ENCODE data around the gene SLBP.
A peak's percentile ranks its signal among the peaks of the same experiment; 100 is the strongest.

Gene SLBP

DNA sequence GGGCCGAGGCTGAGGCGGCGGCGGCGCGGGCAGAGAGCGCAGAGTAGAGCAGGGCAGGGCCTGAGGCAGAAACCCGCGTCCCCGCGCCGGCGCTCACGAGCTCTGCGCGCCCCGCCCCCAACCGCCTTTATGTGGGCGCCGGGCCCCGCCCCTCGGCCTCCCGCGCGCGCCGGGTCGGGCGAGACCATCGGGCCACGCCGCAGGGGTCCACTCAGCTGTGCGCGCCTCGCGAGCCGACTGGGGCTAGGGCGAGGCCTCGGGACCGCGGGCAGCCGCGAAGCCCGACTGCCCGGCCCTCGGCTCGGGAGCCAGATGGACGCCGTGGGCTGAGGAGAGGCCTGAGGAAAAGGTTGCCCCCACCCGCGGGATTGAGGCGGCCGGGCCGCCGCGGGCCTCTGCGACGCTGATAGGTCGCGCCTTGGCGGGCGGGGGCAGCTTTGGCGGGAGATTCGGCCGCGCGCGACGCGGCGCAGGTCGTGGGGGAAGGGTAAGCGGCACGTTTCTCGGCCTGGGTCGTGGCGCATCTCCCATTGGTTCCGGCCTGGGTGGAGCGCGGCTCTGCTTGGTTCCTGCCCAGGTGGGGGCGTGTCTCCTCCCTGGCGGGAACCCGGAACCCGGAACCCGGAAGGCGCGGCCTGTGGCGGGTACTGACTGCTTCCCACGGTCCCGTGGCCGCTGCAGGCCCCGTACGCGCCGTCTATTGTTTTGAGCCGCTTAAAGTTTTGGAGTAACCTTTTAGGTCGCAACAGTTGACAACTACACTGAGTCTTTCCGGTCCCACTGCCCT lies at the start of gene SLBP:
SLBP (minus strand) TSS at position 104 of the 787 bp plus-strand sequence. CDS start 131 bp downstream, outside the sequence.
- DNase-seq, result peak; percentile 98

DNA sequence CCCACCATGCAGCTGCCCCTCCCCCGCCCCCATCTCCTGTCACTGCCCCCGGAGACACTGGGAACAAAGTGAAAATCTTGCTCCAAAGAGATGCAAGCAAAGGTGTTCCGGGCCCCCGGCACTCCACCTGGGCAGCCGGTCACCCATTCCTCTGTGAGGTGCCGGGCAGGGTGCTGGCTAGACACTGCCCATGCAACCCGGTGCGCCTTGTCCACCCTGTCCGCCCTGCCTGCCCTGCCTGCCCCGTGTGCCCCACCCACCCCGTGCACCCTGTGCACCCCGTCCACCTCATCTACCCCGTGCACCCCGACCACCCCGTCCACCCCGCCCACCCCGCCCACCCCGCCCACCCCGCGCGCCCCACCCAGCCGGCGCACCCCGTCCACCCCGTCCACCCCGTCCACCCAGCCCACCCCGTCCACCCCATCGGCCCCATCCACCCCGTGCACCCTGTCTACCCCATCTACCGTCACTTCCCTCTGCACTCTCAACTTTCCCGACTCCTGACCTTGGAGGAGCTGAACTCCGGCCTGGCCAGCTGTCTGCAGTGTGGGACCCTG lies 49.1 kb upstream of the SLBP start:
- DNase-seq, result no peak

DNA sequence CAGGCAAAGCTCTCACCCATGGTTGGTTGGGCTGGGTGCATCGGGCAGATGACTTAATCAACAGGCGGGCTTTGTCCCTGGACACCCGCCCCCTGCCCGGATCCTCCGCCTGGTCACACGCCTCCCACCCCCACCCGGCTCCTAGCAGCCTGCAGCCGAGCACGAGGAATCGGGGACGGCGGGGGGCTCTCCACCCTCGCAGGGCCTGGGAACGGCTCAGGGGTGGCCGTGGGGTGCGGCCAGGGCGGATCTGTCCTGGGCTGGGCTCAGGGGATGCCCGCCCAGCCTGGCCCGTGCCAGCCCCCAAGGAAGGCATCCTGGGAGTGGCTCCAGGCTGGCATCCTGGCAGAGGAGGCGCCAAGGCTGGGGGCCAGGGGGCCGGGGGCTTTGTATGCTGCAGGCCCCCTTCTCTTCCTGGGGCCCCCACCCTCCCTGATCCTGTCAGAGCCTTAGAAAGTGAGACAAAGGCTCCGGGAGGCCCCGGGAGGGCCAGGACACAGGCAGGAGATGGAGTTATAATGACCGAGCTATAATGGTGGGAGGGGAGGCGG lies 48.5 kb upstream of the SLBP start:
- DNase-seq, result no peak

DNA sequence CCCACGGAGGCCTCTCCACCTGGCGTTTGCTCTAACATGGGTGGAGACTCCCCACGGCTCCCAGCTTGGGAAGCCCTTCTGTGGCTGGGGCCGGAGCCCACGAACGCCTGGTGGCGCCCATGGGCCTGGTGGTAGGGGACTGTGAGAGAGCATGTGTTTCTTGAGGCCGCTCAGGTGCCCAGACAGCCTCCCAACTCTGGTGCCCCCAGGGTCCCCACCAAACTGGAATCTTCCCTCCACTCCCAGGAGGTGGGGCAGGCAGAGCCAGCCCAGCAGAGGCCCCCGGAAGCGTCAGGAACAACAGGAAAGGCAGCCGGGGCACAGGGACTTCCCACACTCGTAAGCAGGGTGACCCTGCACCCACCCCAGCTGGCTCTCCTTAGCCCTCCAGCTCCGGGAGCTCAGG lies 47.7 kb upstream of the SLBP start:
- DNase-seq, result no peak

DNA sequence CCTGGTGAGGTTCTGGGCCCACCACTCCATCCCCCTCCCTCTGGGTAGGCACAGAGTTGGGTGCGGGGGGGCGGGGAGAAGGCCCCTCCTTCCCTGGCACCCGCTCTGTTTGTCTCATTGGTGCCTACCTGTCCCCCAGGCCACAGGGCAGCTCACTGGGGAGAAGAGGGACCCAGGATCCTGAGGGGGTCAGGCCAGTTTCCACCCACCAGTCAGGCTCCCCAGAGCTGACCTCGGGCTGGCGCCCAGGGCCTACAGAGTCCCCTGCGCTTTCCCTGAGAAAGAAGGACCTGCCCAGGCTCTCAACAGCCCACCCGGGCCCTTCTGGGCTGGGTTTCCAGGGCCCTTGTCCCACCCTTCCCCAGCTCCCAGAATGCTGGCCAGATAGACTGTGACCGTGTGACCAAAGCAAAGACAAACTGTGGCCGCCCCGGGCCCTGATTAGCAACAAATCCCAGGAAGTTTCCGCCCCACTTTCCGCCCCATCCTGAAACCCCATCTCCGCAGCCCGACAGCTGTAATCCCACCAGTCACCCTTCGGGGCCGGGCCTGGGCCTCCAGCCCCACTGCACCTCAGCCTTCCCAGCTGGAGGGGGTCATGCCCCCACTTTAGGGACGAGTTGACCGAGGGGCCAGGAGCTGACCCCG lies 47.2 kb upstream of the SLBP start:
- DNase-seq, result no peak

DNA sequence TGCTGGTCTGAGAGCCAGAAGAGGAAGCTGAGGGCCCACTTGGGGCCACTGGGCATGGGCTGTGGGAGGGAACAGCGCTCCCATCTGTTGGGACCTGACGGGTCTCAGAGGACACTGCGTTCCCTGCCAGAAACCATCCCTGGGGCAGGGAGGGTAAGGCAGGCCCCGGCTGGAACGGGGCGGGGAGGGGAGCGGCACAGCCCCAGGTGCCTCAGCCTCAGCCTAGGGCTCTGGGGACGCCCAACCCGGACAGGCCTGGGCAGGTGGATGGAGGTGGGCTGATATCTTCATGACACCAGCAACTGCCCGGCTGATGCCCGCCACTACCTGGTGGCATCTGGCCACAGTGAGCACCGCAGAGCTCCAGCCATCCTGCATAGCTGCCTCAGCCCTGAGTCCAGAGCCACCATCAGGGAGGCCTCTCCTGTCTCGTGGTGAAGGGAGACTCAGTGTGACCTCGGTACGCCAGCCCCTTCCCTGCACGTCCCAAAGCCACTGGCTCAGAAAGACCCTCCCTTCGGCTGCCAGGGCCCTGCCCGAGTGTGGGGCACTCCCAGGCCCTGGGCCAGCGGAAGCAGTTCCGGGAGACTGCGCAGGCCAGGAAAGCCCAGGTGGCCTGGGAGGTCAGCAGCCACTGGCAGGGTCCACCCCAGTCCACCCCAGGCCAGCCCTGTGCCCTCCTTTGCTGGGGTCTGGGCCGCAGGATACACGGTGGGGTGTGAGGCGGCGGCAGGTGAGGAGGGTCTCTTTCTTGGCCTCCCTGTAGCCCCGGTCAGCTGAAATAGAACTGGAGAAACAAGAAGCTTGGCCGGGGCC lies 46.4 kb upstream of the SLBP start:
- DNase-seq, result no peak

DNA sequence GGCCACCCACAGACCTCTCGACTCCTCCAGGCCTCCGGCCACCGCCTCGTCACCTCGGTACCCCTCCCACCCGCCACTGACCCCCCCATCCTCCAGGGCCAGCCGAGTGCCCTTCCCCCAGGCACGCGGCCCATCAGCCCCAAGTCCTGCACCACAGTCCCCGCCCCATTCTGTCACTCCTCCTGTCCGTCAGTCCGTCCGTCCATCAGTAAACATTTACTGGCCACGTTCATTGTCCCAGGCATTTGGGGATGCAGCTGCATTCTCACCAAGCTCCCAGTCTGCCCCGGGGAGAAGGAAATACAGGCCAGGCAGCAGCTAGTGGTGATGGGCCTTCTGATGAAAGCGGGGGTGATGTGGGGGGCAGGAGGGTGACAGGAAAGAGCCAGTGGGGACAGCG lies 45.7 kb upstream of the SLBP start:
- no peak for DNase-seq

DNA sequence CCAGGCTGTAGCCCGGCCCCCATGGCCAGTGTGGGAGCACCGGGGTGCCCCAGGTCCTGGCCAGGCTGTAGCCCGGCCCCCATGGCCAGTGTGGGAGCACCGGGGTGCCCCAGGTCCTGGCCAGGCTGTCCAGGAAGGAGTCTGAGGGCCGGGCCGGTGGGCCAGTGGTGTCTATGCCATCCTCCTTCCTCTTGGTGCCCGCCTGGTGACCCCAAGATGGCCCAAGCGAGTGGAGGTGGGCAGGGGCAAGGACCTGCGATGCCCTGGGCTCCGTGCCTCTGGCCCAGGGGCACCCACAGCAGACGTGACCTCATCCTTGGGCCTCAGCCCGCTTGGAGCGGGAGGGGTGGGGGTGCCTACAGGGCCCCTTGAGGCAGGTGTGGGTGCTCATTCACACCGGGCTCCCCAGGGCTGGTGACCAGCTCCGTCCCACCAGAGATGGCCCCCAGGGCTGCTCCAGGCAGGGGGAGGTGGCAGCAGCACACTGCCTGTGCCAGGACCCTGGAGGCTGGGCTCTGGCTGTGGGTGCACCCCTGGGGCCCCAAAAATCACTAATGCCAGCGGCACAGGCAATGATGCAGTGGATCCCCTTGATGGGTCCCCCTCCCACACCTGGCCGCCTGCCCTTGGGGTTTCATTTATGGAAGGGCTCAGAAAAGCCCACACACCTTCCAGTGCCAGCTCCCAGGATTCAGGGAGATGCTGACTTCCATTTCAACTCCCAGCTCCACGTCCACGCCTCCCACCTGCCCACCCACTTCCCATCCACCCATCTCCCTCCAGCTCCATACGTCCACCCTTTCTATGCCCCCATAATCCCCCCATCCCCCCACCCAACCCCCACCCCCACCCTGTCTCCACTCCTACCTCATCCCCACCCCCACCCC lies 45.0 kb upstream of the SLBP start:
- no peak for DNase-seq

DNA sequence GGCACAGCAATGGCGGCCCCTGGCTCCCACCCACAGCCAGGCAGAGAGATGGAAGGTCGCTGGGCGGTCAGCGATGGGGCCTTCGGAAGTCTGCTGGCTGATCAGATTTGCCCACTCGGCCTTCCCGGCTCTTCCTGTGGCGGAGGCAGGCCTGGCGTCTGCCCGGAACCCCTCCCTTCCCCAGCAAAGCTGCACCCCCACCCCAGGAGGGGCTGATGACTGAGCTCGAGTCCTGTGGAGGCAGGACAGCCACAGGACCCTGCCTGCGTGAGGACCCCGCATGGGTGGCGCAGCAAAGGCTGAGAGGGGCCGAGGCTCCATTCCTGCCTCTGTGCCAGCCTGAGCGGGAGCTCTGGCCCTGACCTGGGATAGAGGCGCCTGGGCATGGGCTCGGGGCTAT lies 44.0 kb upstream of the SLBP start:
- no peak for DNase-seq

DNA sequence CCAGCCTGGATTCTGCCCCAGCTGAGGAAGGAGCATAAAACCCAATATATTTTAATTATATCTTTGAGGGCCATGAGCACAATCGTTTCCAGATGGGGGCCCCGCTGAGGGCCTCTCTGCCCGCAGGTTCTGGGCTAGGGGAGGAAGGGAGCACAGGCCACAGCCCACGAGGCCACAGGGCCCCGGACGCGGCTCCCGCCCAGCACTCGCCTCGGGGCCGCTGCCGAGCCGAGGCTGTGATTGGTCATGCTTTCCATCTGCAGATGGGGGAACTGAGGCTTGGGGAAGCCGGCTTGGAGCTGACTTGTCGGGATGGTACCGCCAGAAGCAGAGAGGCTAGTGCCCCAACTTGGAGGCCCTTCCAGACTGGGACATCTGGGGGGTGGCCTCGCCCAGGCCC lies 43.2 kb upstream of the SLBP start:
- DNase-seq, result no peak

DNA sequence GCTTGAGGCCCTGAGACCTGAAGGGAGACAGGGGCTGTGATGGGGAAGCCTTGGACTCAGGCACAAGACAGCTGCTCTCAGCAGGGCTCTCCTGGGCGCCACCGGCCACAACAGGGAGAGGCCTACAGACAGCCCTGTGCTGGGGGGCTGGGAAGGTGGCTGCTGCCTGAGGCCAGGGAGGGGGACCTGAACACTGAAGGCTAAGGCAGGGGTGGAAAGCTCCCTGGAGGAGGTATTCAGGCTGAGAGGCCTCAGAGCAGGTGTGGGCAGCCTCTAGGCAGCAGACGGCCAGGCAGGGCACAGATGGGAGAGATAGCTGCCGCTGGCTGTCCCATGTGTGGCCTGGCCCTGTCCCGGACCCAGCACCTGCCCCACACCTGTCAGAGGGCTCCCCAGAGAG lies 42.2 kb upstream of the SLBP start:
- DNase-seq, result no peak

DNA sequence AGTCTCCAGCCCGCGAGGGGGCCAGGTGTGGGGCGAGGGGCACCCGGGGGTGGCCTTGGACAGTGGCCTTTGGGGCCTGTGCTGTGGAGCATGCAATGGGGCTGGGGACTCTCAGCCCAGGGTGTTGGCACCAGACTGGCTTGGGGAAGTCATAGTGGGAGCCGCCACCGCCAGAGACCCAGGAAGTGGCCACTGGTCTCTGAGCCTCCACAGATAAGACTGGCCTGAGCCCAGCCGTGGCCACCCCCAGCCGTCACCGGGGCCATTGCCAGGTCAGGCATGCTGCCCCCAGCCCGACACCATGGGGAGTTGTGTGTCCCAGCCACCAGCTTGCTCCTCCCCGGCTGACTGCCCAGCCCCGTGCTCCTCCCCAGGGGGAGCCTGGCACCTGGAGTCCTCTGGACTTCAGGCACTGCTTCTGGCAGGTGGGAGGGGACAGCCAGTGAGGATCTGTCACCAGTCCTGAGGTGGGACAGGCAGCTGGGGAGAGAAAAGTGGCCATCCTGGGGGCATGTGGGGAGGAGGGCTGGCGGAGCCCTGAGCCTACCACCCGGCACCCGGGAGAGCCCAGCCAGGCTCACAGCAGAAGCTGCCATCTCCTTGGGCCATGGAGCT lies 41.7 kb upstream of the SLBP start:
- DNase-seq, result no peak

DNA sequence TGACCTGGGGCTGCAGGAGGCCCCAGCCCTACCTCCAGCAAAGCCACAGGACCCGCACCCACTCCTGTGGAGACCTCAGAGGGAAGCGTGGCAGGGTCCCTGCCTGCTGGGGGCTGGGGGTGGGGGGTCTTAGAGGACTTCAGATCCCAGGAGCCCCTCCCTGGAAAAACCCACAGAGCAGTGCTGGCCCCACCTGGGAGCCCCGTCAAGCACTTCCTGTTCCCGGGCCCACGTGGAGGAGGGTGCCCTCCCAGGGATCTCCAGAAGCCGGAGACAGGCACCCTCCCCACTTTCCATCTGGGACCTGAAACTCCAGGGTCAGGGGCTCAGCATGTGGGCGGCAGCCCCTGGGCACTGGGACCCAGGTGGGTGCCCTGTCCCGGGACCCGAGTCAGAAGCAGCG lies 41.2 kb upstream of the SLBP start:
- no peak for DNase-seq

DNA sequence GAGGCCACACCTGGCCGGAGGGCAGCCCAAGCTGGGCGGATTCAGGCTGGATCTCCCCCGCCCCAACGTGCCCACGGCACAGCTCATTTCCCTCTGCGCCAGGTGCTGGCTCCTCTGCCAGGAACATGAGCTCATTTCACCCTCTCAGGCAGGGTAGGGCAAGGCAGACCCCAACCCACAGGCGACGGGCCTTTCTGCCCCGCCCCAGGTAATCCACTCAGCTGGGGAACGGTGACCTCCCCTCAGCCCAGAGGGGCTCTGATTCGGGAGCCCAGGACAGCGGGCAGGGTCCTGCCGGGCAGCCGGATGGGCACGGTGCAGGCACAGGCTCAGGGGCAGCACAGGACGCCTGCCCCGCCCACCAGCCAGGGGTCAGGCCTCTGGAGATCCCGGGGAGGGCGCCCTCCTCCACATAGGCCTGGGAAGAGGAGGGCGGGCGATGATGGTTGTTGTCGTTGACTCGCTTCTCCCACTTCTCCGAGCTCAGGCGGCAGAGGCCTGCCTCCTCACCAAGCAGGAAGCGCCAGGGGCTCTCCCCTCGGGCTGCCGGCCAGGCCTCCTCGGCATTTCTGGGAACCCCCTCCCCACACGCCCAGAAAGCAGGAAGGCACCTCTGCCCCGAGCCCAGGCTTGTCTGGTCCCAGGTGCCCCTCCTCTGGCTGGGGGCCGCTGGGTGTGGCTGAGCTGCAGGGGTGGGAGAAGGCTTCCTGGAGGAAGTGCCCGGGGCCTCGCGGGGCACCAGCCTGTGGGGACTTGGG lies 40.3 kb upstream of the SLBP start:
- no peak for DNase-seq

DNA sequence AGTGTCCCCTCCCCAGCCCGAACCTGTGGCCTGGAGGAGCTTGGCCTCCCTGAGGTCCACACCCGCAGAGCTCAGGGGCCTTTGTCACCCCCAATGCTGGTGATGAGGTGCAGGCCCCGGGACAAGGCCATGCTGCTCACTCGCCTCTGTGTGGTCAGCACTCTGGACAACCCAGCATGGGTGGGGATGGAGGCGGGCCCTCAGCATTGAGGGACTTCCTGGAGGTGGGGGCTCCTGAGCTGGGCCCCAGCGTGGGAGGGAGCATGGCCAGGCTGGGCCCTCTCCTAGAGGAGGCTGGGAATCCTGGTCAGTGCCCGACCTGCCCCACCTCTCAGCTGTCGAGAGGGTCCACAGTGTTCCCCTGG lies 39.8 kb upstream of the SLBP start:
- no peak for DNase-seq

DNA sequence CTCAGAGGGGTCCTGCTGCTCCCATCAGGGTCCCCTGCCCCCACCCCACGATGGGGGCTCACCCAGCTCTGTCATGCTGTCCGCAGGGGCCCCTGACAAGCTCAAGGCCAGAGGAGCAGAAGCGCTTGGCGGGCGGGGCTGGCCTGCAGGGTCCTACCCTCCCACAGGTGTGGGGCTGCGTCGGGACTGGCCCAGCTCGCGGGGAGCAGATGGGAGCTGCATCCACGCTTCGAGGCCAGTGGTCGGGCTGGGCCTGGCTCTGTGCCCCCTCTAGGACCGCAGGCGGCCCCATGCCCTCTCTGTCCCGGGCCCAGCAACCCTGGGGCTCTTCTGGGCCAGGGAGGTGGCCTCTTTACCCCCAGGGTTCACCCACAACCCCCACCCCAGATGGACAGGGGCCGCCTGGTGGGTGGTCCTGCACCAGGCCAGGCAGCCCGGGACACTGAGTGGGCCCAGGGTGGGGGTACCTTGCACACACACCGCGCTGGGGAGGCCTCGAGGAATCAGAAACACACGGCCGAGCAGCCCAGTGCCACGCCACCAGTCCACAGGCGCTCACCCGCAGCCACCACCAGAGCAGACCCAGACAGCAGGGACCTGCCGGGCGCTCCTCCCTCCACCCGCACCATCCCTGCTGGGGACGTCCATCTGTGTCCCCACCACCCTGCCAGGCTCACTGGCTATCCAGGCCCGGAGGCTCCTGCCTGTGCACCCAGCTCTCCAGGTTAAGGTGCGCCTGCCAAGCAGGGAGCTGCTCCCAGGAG lies 39.2 kb upstream of the SLBP start:
- no peak for DNase-seq

DNA sequence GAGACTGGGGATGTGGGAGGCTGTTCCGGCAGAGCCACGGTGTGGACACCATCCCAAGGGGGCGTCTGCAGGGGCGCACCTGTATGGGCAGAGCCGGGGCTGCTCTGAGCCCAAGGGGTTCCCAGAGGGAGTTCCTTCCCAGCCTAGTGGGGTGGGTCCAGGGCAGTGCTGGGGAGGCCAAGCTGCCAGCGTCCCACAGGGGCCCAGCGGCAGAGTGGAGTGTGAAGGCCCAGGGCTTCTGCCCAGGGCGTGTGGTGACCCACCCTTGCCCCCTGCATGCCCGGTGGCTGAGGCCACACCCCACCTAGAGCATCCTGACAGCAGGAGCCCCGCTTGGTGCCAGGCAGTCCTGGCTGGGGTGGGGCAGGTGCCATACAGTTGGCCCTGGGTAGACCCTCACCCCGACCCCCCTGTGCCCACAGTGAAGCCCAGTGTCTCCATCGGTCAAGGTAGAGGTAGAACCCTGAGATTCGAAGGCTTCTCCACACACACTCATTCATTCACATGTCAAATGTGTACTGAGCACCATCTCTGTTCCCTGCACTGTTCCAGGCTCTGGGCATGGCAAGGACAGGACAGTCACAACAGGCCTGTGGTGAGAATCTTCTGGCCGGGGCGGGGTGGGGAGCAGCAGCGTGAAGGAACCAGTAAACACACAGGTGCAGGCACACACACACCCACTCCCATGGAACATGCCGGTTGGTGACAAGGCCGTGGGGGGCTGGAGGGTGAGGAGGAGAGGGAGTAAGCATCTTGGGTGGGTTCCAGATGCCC lies 38.4 kb upstream of the SLBP start:
- no peak for DNase-seq

DNA sequence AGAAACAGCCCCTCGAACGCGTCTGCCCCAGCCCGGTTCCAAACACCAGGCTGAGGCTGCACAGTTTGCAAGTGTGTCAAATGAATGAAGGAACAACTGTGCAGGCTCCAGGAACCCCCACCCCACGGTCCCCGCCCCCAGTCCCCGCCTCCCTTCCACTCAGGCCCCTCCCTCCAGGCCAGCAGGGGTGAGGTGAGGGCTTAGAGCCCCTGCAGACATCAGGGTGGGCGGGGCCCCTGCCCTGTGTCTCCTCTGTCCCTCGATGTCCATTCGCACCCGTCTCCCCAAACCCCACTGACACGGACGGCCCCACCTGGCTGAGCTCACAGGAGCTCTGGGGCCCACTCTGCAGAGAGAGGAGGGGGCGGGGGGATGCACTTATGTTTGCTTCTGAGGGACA lies 37.7 kb upstream of the SLBP start:
- no peak for DNase-seq

DNA sequence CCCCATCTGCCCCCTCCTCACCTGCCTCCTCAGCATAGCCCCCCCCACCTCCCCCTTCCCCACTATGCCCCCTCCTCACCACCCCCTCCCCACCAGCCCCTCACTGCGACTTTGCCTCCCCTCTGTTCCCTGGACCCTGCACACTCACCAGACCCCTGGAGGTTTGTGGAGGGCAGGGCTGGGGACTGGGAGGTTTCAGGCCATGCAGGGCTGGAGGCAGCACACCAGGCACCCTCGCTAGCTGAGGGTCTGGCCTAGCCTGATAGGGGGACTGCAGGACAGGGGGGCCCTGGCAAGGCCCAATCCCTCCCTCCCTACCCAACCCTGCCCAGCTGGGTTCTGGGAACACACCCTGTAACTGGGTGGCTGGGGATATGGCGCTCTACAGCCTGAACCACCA lies 37.3 kb upstream of the SLBP start:
- no peak for DNase-seq

Data from stimulated activated CD4-positive, alpha-beta T cell treated with anti-CD3 and anti-CD28 coated beads, Interleukin-12 subunit alpha, Interleukin-12 subunit beta, amount 100 ng/mL, for 4 hours (primary cell).